ENCODE data around the gene CDT1.

- TF ChIP-seq CTCF (conservative IDR thresholded peaks at IDR 0.05; ENCODE audit: low read depth, low read length) = no peak
- TF ChIP-seq EZH2 (IDR thresholded peaks at IDR 0.05; ENCODE audit: low read length, unreplicated experiment) = no peak
- TF ChIP-seq EZH2phosphoT487 (IDR thresholded peaks at IDR 0.05; ENCODE audit: borderline replicate concordance, low read length) = no peak
These were observed 23.2 kb upstream of the CDT1 start for GRCh38 chr16:88780142-88781062.

Measured in PC-3 (cell line).